Thymus (tissue), 11 donors: Measurements from ENCODE around the gene LRCH1. TPM values are rescaled to one million over a fixed set of nuclear protein-coding genes. Genes with fewer than 3 reads are reported as not detected.

Experiments
- DNase-seq, 9 donors: peaks; one replicate each; pipeline ENCODE4 v3.0.0-alpha.2; 2013; ENCODE audit warnings: low spot score in 9 of 9, low read depth in 6 of 9, missing footprints in 1 of 9
- H3K27ac ChIP-seq, 2 donors: one replicate each; pipeline ENCODE4 v1.5.1; 2013; ENCODE audit warnings: control low read depth in 1 of 2, low read depth in 1 of 2, low read length in 1 of 2, mild to moderate bottlenecking in 1 of 2, moderate library complexity in 1 of 2
- H3K27me3 ChIP-seq, 2 donors: one replicate each; pipeline ENCODE4 v1.5.1; 2013; ENCODE audit warnings: low read length in 1 of 2; ENCODE audit not compliant: control insufficient read depth in 2 of 2, insufficient read depth in 1 of 2
- H3K36me3 ChIP-seq, 2 donors: one replicate each; pipeline ENCODE4 v1.5.1; 2013; ENCODE audit warnings: low read length in 1 of 2, mild to moderate bottlenecking in 1 of 2, moderate library complexity in 1 of 2; ENCODE audit not compliant: control insufficient read depth in 2 of 2, insufficient read depth in 2 of 2
- H3K4me1 ChIP-seq, 2 donors: one replicate each; pipeline ENCODE4 v1.5.1; 2013; ENCODE audit warnings: low read length in 2 of 2; ENCODE audit not compliant: control insufficient read depth in 2 of 2, insufficient read depth in 2 of 2
- H3K4me3 ChIP-seq, 2 donors: one replicate each; pipeline ENCODE4 v1.5.1; 2013; ENCODE audit warnings: low read length in 2 of 2, control low read depth in 1 of 2, mild to moderate bottlenecking in 1 of 2
- H3K9me3 ChIP-seq, 2 donors: one replicate each; pipeline ENCODE4 v1.5.1; 2013; ENCODE audit warnings: low read length in 1 of 2, mild to moderate bottlenecking in 1 of 2; ENCODE audit not compliant: control insufficient read depth in 2 of 2, insufficient read depth in 1 of 2
- WGBS: extraction: QIAGEN DNeasy Blood & Tissue Kit; methylation state at CpG from one replicate; pipeline ENCODE4 v1.1.7; 2013; 5-methylcytosine and 5-hydroxymethylcytosine counted together
- polyA plus RNA-seq: library from polyadenylated mRNA; stranded (reverse); fragments of 200-250 nt; gene quantifications from one replicate; pipeline ENCODE4 v1.2.3, GENCODE V29; 2013
- total RNA-seq: library from RNA; stranded (reverse); fragments of 120-200 nt; gene quantifications from one replicate; pipeline ENCODE4 v1.2.4, GENCODE V29; 2013
- donor health status: healthy.

The LRCH1 gene
- total and polyA plus RNA-seq, 2 donors = 9.1 to 13.7 TPM

- DNase-seq = no peak
- H3K9me3 ChIP-seq = no peaks in the 10 kb centered on the region
- H3K4me1 ChIP-seq = peaks cover 13 to 22% of the 10 kb centered on the region in 2 donors
- peaks cover 0 to 4% of the 10 kb centered on the region in 2 donors for H3K36me3 ChIP-seq
- no peaks in the 10 kb centered on the region for H3K27me3 ChIP-seq
- no peak overlapping the region for H3K27ac ChIP-seq
- H3K4me3 ChIP-seq = no peak overlapping the region
- 99% methylated on average over 7 of the region's 7 CpGs for WGBS
Measured at GRCh38 chr13:46628622-46629365, 75.8 kb downstream of the LRCH1 start.

GRCh38 chr13:46629811-46630413 is 76.9 kb downstream of the LRCH1 start:
- DNase-seq = no peak
- H3K9me3 ChIP-seq = no peaks in the 10 kb centered on the region
- no peak overlapping the region for H3K4me3 ChIP-seq
- H3K27ac ChIP-seq = no peak overlapping the region
- H3K4me1 ChIP-seq = peaks cover 13 to 22% of the 10 kb centered on the region in 2 donors
- peaks cover 0 to 4% of the 10 kb centered on the region in 2 donors for H3K36me3 ChIP-seq
- WGBS = 99% methylated on average over 1 of the region's 1 CpG
- H3K27me3 ChIP-seq = no peaks in the 10 kb centered on the region

- peaks cover 13 to 18% of the 10 kb centered on the region in 2 donors for H3K4me1 ChIP-seq
- no peak overlapping the region for H3K4me3 ChIP-seq
- no peaks in the 10 kb centered on the region for H3K27me3 ChIP-seq
- H3K36me3 ChIP-seq = peaks cover 0 to 4% of the 10 kb centered on the region in 2 donors
- WGBS = 1% methylated on average over 1 of the region's 1 CpG
- no peaks in the 10 kb centered on the region for H3K9me3 ChIP-seq
- peak in 1 of 9 donors; percentile 44 for DNase-seq
- H3K27ac ChIP-seq = no peak overlapping the region
Measured at GRCh38 chr13:46630431-46631178, 77.6 kb downstream of the LRCH1 start.

- Histone ChIP-seq H3K36me3 (peaks cover 0 to 4% of the 10 kb centered on the region in 2 donors), H3K9me3 (no peaks in the 10 kb centered on the region), H3K27me3 (no peaks in the 10 kb centered on the region), H3K4me1 (peaks cover 13 to 16% of the 10 kb centered on the region in 2 donors), H3K27ac (no peak overlapping the region), H3K4me3 (no peak overlapping the region)
- no peak for DNase-seq
- 64% methylated on average over 2 of the region's 2 CpGs for WGBS
Measured at GRCh38 chr13:46631179-46631542, 78.2 kb downstream of the LRCH1 start.

GRCh38 chr13:46632176-46632575 is 79.2 kb downstream of the LRCH1 start:
- DNase-seq = no peak
- Histone ChIP-seq H3K36me3 (peaks cover 0 to 4% of the 10 kb centered on the region in 2 donors), H3K27me3 (no peaks in the 10 kb centered on the region), H3K4me3 (no peak overlapping the region), H3K9me3 (no peaks in the 10 kb centered on the region), H3K4me1 (peaks cover 13 to 16% of the 10 kb centered on the region in 2 donors), H3K27ac (no peak overlapping the region)
- 100% methylated on average over 2 of the region's 2 CpGs for whole genome bisulfite sequencing

- Histone ChIP-seq H3K36me3 (no peaks in the 10 kb centered on the region), H3K27ac (no peak overlapping the region), H3K9me3 (no peaks in the 10 kb centered on the region), H3K4me1 (peaks cover 13 to 16% of the 10 kb centered on the region in 2 donors), H3K4me3 (no peak overlapping the region), H3K27me3 (no peaks in the 10 kb centered on the region)
- 93% methylated on average over 3 of the region's 3 CpGs for WGBS
- DNase-seq = no peak
Measured at GRCh38 chr13:46633416-46633815, 80.4 kb downstream of the LRCH1 start.

GRCh38 chr13:46636451-46636850 is 83.5 kb downstream of the LRCH1 start:
- H3K27me3 ChIP-seq = no peaks in the 10 kb centered on the region
- no peak overlapping the region for H3K27ac ChIP-seq
- no peaks in the 10 kb centered on the region for H3K9me3 ChIP-seq
- DNase-seq = no peak
- H3K36me3 ChIP-seq = no peaks in the 10 kb centered on the region
- WGBS = 48% methylated on average over 2 of the region's 2 CpGs
- peaks cover 3% of the 10 kb centered on the region in 2 donors for H3K4me1 ChIP-seq
- no peak overlapping the region for H3K4me3 ChIP-seq

GRCh38 chr13:46637213-46637612 is 84.2 kb downstream of the LRCH1 start:
- Histone ChIP-seq H3K4me1 (peaks cover 3 to 5% of the 10 kb centered on the region in 2 donors), H3K36me3 (no peaks in the 10 kb centered on the region), H3K4me3 (no peak overlapping the region), H3K27ac (no peak overlapping the region), H3K9me3 (no peaks in the 10 kb centered on the region), H3K27me3 (no peaks in the 10 kb centered on the region)
- WGBS = 97% methylated on average over 4 of the region's 4 CpGs
- no peak for DNase-seq

GRCh38 chr13:46638262-46638661 is 85.3 kb downstream of the LRCH1 start:
- peaks cover 3 to 5% of the 10 kb centered on the region in 2 donors for H3K4me1 ChIP-seq
- no peaks in the 10 kb centered on the region for H3K36me3 ChIP-seq
- WGBS = 95% methylated on average over 2 of the region's 2 CpGs
- no peaks in the 10 kb centered on the region for H3K9me3 ChIP-seq
- H3K27ac ChIP-seq = no peak overlapping the region
- no peaks in the 10 kb centered on the region for H3K27me3 ChIP-seq
- DNase-seq = no peak
- H3K4me3 ChIP-seq = no peak overlapping the region
